Thymus (tissue), 11 donors: ENCODE data around the gene KRT9. TPM values are rescaled to one million over a fixed set of nuclear protein-coding genes. Genes with fewer than 3 reads are reported as not detected.
"Not testable (repeated sequence)": the region's sequence is repeated elsewhere in the genome, so short reads cannot be mapped to it uniquely, and the experiment has no call there.

Experiments used
- DNase-seq, 9 donors: peaks; one replicate each; pipeline ENCODE4 v3.0.0-alpha.2; 2013; ENCODE audit warnings: low spot score in 9 of 9, low read depth in 6 of 9, missing footprints in 1 of 9
- H3K27ac ChIP-seq, 2 donors: one replicate each; pipeline ENCODE4 v1.5.1; 2013; ENCODE audit warnings: control low read depth in 1 of 2, low read depth in 1 of 2, low read length in 1 of 2, mild to moderate bottlenecking in 1 of 2, moderate library complexity in 1 of 2
- H3K27me3 ChIP-seq, 2 donors: one replicate each; pipeline ENCODE4 v1.5.1; 2013; ENCODE audit warnings: low read length in 1 of 2; ENCODE audit not compliant: control insufficient read depth in 2 of 2, insufficient read depth in 1 of 2
- H3K36me3 ChIP-seq, 2 donors: one replicate each; pipeline ENCODE4 v1.5.1; 2013; ENCODE audit warnings: low read length in 1 of 2, mild to moderate bottlenecking in 1 of 2, moderate library complexity in 1 of 2; ENCODE audit not compliant: control insufficient read depth in 2 of 2, insufficient read depth in 2 of 2
- H3K4me1 ChIP-seq, 2 donors: one replicate each; pipeline ENCODE4 v1.5.1; 2013; ENCODE audit warnings: low read length in 2 of 2; ENCODE audit not compliant: control insufficient read depth in 2 of 2, insufficient read depth in 2 of 2
- H3K4me3 ChIP-seq, 2 donors: one replicate each; pipeline ENCODE4 v1.5.1; 2013; ENCODE audit warnings: low read length in 2 of 2, control low read depth in 1 of 2, mild to moderate bottlenecking in 1 of 2
- H3K9me3 ChIP-seq, 2 donors: one replicate each; pipeline ENCODE4 v1.5.1; 2013; ENCODE audit warnings: low read length in 1 of 2, mild to moderate bottlenecking in 1 of 2; ENCODE audit not compliant: control insufficient read depth in 2 of 2, insufficient read depth in 1 of 2
- WGBS: extraction: QIAGEN DNeasy Blood & Tissue Kit; methylation state at CpG from one replicate; pipeline ENCODE4 v1.1.7; 2013; 5-methylcytosine and 5-hydroxymethylcytosine counted together
- polyA plus RNA-seq: library from polyadenylated mRNA; stranded (reverse); fragments of 200-250 nt; gene quantifications from one replicate; pipeline ENCODE4 v1.2.3, GENCODE V29; 2013
- total RNA-seq: library from RNA; stranded (reverse); fragments of 120-200 nt; gene quantifications from one replicate; pipeline ENCODE4 v1.2.4, GENCODE V29; 2013
- donor health status: healthy.

The KRT9 gene
- total and polyA plus RNA-seq, 2 donors = 1.7 to 60.7 TPM

DNA sequence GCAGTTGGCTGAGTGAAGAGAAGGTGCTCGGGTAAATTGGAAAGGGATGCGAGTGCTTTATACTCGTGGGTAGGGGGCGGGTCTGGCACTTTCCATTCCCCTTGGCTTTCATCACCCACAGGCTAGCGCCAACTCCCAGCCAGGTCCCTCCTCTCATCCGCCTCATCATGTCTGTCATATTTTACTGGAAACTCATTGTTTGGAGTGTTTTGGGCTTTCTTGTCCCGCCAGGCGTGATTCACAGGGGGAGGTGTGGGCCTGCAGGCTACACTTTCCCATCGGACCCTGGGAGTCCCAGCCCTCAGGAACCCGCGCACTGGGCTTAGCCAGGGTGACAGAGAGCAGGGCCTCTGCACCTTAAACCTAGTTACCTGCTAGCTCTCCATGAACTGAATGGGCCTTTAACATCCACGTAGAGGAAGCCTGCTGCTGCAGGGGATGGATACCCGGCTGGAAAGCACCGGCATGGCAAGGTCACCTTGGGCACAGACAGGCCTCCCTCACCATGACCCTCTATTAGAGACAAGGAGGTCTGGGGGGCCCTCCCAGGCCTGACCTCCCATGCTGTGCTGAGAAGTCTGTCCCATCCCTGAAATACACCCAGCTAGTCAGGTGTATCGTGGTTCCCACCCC is 15.1 kb upstream of the KRT9 start, which contains the start of gene KRT14:
TSS of gene KRT14 (minus strand) at position 33 of the 633 bp plus-strand sequence. CDS start 61 bp downstream, outside the sequence.
- no peaks in the 10 kb centered on the region for H3K4me1 ChIP-seq
- H3K36me3 ChIP-seq = no peaks in the 10 kb centered on the region
- DNase-seq = no peak
- WGBS = 91% methylated on average over 15 of the region's 15 CpGs
- peak within 1 kb of the TSS; percentile 53 to 60 for H3K27ac ChIP-seq
- no peaks in the 10 kb centered on the region for H3K9me3 ChIP-seq
- H3K4me3 ChIP-seq = no peak within 1 kb of the TSS
- H3K27me3 ChIP-seq = no peaks in the 10 kb centered on the region

DNA sequence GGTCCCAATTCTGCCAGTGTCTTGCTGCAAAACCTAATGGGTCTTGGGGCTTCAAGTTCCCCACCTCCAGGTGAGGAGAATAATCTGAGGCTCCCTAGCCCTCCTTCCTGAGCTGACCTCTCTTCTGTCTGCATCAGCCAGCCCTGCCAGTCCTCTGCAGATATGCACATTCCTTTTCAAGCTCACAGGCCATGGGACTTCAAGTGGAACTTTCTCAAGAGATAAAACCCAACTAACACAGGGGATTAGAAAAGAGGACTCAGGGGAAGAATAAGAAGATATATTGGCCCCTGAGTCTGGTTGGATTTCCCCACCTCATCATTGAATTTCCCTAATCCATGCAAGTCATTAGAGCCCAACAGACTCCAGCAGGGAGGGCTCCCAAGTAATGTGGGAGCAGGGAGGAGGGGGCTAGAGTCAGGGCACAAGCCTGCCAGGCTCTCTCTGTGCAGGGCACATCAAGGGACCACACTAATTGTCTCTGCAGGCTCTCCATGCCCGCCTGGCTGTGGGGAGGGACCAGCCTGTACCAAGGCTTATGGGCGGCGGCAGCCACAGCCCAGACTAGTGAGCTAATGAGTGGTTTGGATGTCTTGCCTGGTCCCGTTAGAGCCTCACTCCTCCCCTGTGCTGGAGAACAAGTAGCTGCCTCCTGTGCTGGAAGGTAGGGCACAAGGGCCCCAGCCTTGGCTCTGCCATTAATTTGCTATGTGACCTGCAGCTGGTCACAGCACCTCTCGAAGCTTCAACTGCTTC is 13.6 kb upstream of the KRT9 start:
- H3K4me3 ChIP-seq = no peak overlapping the region
- H3K27ac ChIP-seq = no peak overlapping the region
- DNase-seq = no peak
- no peaks in the 10 kb centered on the region for H3K9me3 ChIP-seq
- no peaks in the 10 kb centered on the region for H3K27me3 ChIP-seq
- no peaks in the 10 kb centered on the region for H3K4me1 ChIP-seq
- 90% methylated on average over 5 of the region's 5 CpGs for WGBS
- no peaks in the 10 kb centered on the region for H3K36me3 ChIP-seq

DNA sequence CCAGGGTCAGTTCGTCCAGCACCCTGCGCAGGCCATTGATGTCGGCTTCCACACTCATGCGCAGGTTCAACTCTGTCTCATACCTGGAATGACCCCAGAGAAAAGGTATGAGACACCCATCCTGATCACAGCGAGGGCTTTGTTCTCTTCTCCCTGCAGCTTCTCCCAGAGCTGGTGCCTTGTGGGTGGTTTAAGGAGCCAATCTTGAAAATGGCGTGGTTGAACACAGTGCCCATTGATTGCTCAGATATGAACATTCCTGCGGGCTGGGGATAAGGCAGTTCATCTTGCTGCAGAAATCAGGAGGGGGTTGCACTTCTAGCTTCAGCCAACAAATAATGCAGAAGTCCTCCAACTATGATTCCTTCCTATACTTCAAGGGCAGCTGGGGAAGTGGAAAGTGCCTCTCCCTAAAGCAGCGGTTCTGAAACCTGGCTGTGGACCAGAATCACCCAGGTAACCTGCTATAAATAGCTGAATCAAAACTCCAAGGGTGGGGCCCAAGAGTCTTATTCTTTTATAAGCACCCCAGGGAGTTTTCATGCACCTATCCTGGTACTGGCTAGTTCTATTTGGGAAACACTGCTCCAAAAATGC is 12.6 kb upstream of the KRT9 start:
- H3K27me3 ChIP-seq, H3K9me3 ChIP-seq, DNase-seq, H3K4me1 ChIP-seq, H3K27ac ChIP-seq, H3K36me3 ChIP-seq, H3K4me3 ChIP-seq: not testable (repeated sequence)
- 89% methylated on average over 8 of the region's 8 CpGs for WGBS

DNA sequence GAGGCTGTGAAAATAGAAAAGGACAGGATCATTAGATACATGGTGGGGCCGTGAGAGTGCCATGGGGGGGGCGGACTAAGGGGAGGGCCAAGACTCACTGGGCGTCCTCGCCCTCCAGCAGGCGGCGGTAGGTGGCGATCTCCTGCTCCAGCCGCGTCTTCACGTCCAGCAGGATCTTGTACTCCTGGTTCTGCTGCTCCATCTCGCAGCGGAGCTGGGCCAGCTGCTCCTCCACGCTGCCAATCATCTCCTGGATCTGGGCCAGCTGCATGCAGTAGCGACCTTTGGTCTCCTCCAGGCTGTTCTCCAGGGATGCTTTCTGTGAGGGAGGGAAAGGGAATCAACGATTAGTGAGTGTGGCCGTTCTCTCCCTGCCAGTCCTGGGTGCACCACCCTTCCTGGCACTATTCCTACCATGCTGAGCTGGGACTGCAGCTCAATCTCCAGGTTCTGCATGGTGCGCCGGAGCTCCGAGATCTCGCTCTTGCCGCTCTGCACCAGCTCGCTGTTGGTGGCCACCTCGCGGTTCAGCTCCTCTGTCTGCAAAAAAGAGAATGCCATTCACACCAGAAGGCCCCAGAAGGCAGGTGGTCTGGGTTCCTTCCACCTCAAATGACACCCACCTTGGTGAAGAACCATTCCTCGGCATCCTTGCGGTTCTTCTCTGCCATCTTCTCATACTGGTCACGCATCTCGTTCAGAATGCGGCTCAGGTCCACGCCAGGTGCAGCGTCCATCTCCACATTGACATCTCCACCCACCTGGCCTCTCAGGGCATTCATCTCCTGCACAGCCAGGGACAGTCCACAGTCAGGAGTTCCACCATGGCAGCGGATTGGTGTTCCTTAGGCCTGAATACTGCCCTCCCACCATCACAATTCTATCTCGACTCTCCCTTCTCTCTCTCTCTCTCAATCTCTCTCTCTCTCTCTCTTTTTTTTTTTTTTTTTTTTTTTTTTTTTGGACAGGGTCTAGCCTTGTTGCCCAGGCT is 11.6 kb upstream of the KRT9 start:
- H3K9me3 ChIP-seq = no peaks in the 10 kb centered on the region
- no peak for DNase-seq
- H3K36me3 ChIP-seq = no peaks in the 10 kb centered on the region
- peaks cover 0 to 3% of the 10 kb centered on the region in 2 donors for H3K4me1 ChIP-seq
- 89% methylated on average over 33 of the region's 33 CpGs for WGBS
- no peak overlapping the region for H3K4me3 ChIP-seq
- H3K27ac ChIP-seq = no peak overlapping the region
- peaks cover 0 to 7% of the 10 kb centered on the region in 2 donors for H3K27me3 ChIP-seq

DNA sequence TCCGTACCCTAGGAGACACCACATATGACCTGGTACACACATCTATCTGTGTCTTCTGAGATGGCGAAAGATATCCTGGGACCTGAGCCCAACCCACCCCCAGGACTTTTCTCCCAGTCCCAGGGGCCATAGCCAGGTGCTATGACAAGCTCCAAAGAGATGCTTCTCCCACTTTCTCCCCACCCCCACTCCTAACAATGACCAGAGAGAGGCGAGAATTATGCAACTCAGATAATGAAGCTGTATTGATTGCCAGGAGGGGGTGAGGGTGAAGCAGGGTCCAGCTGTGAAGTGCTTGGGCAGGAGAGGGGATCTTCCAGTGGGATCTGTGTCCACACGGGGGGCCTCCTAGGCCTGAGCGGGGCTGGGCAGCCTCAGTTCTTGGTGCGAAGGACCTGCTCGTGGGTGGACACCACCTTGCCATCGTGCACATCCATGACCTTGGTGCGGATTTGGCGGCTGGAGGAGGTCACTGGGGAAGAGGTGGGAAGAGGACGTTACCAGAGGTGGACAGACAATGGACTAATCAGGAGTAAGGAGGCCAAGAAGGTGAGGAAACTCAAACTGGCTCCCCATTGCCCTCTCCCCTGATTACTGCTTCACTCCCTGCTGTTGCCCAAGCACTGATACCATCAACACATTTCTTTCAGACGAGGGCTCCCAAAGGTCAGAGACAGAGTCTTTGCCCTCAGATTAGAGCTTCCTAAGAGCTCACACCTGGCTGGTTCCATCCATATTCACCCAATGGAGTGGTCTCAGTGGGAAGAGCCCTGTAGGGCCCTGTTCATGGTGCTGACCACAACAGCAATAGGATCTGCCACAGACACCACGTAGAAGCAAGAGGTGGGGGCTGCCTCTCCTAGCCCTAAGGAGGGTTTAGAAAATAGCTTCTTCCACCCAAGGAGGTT is 10.5 kb upstream of the KRT9 start:
- DNase-seq, H3K36me3 ChIP-seq, H3K4me3 ChIP-seq, H3K27ac ChIP-seq, H3K27me3 ChIP-seq, H3K4me1 ChIP-seq, H3K9me3 ChIP-seq: not testable (repeated sequence)
- 92% methylated on average over 13 of the region's 13 CpGs for WGBS

DNA sequence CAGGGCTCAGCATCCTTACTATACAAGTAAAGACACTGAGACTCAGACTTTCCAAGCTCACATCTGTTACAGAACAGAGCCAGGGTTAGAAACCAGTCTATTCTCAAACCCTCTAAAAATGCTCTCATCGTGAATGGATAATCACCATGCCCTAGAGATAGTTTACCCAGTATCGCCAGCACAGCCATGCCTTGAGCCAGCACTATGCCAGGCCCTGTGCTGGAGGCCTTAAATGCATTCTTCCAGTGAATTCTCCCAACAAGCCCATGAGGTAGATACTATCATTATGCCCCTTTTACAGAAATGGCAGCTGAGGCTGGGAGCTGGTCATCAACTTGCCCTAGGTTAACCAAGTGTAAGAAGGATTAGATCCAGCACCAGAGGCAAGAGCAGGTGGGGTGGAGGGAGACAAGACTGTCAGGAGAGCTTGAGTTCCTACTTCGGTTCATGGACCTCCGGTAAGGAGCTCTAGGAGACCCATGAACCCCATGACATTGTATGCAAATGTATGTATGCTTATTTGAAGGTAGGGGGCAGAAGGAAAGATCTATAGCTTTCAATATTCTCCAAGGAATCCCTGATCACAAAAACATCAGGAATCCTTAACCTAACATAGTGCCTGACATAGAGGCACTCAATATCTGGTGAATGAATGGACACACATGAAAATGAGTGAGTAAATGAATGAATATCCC is 9.7 kb upstream of the KRT9 start:
- WGBS = 94% methylated on average over 4 of the region's 4 CpGs
- Histone ChIP-seq H3K4me1 (peaks cover 0 to 3% of the 10 kb centered on the region in 2 donors), H3K9me3 (no peaks in the 10 kb centered on the region), H3K27me3 (peaks cover 0 to 7% of the 10 kb centered on the region in 2 donors), H3K27ac (no peak overlapping the region), H3K36me3 (no peaks in the 10 kb centered on the region), H3K4me3 (no peak overlapping the region)
- no peak for DNase-seq

DNA sequence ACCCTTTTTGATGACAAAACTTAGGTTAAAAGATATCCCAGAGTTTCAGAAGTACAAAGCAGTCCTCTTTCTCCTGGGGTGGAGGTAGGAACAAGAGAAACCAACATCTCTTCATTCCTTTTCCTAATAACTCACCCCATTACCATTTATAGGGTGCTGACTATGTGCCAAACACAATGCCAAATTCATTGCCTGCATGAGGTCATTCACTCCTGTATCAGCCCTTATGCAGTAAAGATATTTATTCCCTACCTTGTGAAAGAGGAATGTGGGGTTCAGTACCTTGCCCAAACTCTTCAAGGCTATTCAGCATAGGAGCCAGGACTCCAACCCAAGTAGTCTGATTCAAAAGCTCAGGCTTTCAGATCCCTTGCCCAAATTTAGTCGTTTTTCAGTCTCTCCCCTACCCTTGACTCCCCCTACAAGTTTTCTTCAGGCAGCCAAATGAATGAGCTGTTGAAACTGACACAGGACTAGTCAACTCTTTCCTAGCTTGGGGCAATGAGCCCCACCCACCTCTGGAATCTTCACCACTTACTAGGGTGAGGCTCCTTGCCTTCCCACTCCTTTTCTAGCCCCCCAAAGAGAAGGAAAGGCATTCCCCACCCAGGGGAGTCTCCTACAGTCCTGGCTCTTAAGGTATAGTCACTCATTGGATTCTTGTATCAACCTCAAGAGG is 9.0 kb upstream of the KRT9 start:
- no peak overlapping the region for H3K27ac ChIP-seq
- peaks cover 0 to 3% of the 10 kb centered on the region in 2 donors for H3K4me1 ChIP-seq
- H3K9me3 ChIP-seq = no peaks in the 10 kb centered on the region
- WGBS = 73% methylated on average over 1 of the region's 1 CpG
- no peak overlapping the region for H3K4me3 ChIP-seq
- peaks cover 0 to 7% of the 10 kb centered on the region in 2 donors for H3K27me3 ChIP-seq
- H3K36me3 ChIP-seq = no peaks in the 10 kb centered on the region
- DNase-seq = no peak
